ENCODE data around the gene CROCC2.

DNA sequence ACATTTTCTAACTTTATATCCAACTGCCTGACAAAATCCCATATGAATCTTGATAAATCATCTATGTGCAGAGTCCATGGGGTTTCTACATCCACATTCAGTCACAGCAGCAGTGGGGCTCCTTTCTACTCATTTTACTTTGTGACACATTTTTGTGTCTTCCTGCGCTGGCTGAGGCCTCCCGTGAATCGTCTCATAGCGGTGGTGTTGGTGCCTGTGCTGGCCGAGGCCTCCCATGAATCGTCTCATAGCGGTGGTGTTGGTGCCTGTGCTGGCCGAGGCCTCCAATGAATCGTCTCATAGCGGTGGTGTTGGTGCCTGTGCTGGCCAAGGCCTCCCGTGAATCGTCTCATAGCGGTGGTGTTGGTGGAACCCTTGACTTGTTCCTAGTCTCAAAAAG is 109.3 kb downstream of the CROCC2 start:
- no peak for TF ChIP-seq ZNF629 (tag by site-specific recombination; IDR thresholded peaks at IDR 0.05)
- TF ChIP-seq CTCF (tag by site-specific recombination; IDR thresholded peaks at IDR 0.05) = no peak
- TF ChIP-seq INSM2 (tag by site-specific recombination; IDR thresholded peaks at IDR 0.05) = no peak
- no peak for TF ChIP-seq KLF8 (tag by site-specific recombination; IDR thresholded peaks at IDR 0.05)
- TF ChIP-seq, protein P1, sequence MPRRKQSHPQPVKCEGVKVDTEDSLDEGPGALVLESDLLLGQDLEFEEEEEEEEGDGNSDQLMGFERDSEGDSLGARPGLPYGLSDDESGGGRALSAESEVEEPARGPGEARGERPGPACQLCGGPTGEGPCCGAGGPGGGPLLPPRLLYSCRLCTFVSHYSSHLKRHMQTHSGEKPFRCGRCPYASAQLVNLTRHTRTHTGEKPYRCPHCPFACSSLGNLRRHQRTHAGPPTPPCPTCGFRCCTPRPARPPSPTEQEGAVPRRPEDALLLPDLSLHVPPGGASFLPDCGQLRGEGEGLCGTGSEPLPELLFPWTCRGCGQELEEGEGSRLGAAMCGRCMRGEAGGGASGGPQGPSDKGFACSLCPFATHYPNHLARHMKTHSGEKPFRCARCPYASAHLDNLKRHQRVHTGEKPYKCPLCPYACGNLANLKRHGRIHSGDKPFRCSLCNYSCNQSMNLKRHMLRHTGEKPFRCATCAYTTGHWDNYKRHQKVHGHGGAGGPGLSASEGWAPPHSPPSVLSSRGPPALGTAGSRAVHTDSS (tag by site-specific recombination; IDR thresholded peaks at IDR 0.05) = no peak
- TF ChIP-seq ZBTB7A (tag by site-specific recombination; IDR thresholded peaks at IDR 0.05; ENCODE audit: low read depth) = no peak
- TF ChIP-seq RBAK (tag by site-specific recombination; IDR thresholded peaks at IDR 0.05) = no peak
- TF ChIP-seq ZBTB8A (tag by site-specific recombination; IDR thresholded peaks at IDR 0.05) = no peak
